Natural killer cell (primary cell): ENCODE data around the gene ZFYVE9. TPM values are rescaled to one million over a fixed set of nuclear protein-coding genes. Genes with fewer than 3 reads are reported as not detected.

ENCODE experiments used
- ATAC-seq, 3 donors: fragments of 150-1000 bp in 2 of 3; fragments of 200-7000 bp in 1 of 3; cut with Tn5 transposase; 1 replicate in 1 of 3; 2 replicates in 2 of 3; pipeline ENCODE4 v1.10.0; 2021; ENCODE audit warnings: mild to moderate bottlenecking in 2 of 3, moderate library complexity in 2 of 3
- DNase-seq, 2 donors: peaks; one replicate each; pipeline versions ENCODE4 v3.0.0 to v3.0.0-alpha.2; 2013 to 2021; ENCODE audit warnings: mixed read lengths in 1 of 2
- H3K27ac ChIP-seq: one replicate; pipeline ENCODE4 v1.5.1; 2013; ENCODE audit warnings: mild to moderate bottlenecking, low read length
- H3K27me3 ChIP-seq: one replicate; pipeline ENCODE4 v1.6.1; 2013; ENCODE audit warnings: low read length; ENCODE audit not compliant: control insufficient read depth, insufficient read depth
- H3K36me3 ChIP-seq: one replicate; pipeline ENCODE4 v1.6.1; 2013; ENCODE audit warnings: low read length; ENCODE audit not compliant: control insufficient read depth, insufficient read depth
- H3K4me1 ChIP-seq: one replicate; pipeline ENCODE4 v1.6.1; 2013; ENCODE audit warnings: low read length; ENCODE audit not compliant: control insufficient read depth, insufficient read depth
- H3K4me3 ChIP-seq: one replicate; pipeline ENCODE4 v1.5.1; 2013; ENCODE audit warnings: low read length
- H3K9me3 ChIP-seq: one replicate; pipeline ENCODE4 v1.6.1; 2013; ENCODE audit warnings: low read length; ENCODE audit not compliant: control insufficient read depth, insufficient read depth
- H3K27ac Mint-ChIP-seq, 2 donors: one replicate each; pipeline ENCODE4 v1.8.0; 2022; ENCODE audit warnings: mild to moderate bottlenecking in 2 of 2, mixed read lengths in 2 of 2, moderate library complexity in 1 of 2
- H3K27me3 Mint-ChIP-seq, 2 donors: one replicate each; pipeline ENCODE4 v1.8.0; 2022; ENCODE audit warnings: low read depth in 2 of 2, mixed read lengths in 2 of 2
- H3K36me3 Mint-ChIP-seq: one replicate; pipeline ENCODE4 v1.8.0; 2022; ENCODE audit warnings: mixed read lengths
- H3K4me1 Mint-ChIP-seq, 2 donors: one replicate each; pipeline ENCODE4 v1.8.0; 2022; ENCODE audit warnings: mixed read lengths in 2 of 2
- H3K4me3 Mint-ChIP-seq: one replicate; pipeline ENCODE4 v1.8.0; 2022; ENCODE audit warnings: mild to moderate bottlenecking, moderate library complexity, mixed read lengths
- H3K9me3 Mint-ChIP-seq, 2 donors: one replicate each; pipeline ENCODE4 v1.8.0; 2022; ENCODE audit warnings: mixed read lengths in 2 of 2
- CTCF ChIP-seq: fragments of 200-600 bp; IDR thresholded peaks from one replicate; pipeline ENCODE4 v1.8.0; 2022; ENCODE audit warnings: antibody characterized with exemption
- WGBS: methylation state at CpG from one replicate; pipeline ENCODE4 v1.1.7; 2013; ENCODE audit warnings: missing lambda C conversion rate; ENCODE audit not compliant: insufficient coverage; 5-methylcytosine and 5-hydroxymethylcytosine counted together
- intact Hi-C: fragments of 100-400 bp; cut with micrococcal nuclease; formaldehyde crosslinking; loops from one replicate; pipeline ENCODE4 v1.14.2; 2022
- total RNA-seq, 4 donors: library from RNA; stranded (reverse); fragments of 120-200 nt in 1 of 4; gene quantifications; one replicate each; pipeline versions ENCODE4 v1.2.3 to v1.2.4, GENCODE V29; 2013 to 2022

ZFYVE9 gene
- total RNA-seq, 3 donors from 2014 or later (not counting 1 experiment from before 2014, with no cell fraction given) = 1.1 to 2.3 (median 1.8) TPM

GRCh38 chr1:52216907-52217458, 75.1 kb downstream of the ZFYVE9 start:
- ATAC-seq (no peak), DNase-seq (no peak)
- Mint-ChIP-seq H3K4me1 (no peaks in the 10 kb centered on the region), H3K4me3 (no peak overlapping the region), H3K36me3 (peaks cover 12% of the 10 kb centered on the region), H3K9me3 (peaks cover 3 to 7% of the 10 kb centered on the region in 2 donors), H3K27ac (no peak overlapping the region), H3K27me3 (peaks cover 12 to 19% of the 10 kb centered on the region in 2 donors)
- WGBS = 94% methylated on average over 5 of the region's 5 CpGs
- H3K27ac ChIP-seq = no peak overlapping the region
- no peaks in the 10 kb centered on the region for H3K27me3 ChIP-seq
- H3K4me3 ChIP-seq = no peak overlapping the region
- peaks cover 17% of the 10 kb centered on the region for H3K9me3 ChIP-seq
- intact Hi-C loops = no loop called here
- H3K4me1 ChIP-seq = no peaks in the 10 kb centered on the region
- TF ChIP-seq CTCF = no peak
- no peaks in the 10 kb centered on the region for H3K36me3 ChIP-seq

DNA sequence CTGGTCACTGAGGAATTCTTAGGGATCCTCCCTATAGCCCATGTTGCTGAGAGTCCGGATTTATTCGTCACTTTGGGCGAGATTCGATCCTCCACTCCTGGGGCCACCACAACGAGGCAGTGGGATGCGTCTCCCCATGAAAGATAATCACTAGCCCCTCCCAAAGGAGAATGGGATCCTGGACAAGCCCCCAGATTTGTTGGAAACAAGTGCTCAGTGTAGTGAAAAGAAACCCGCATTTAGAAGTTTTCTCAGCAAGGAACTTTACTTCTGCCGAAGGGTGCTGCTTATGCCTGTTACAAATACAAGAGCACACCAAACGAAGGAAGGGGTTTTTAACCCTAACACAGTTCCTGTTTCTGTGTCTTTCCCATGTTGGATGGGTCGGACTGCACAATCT, 83.3 kb downstream of the ZFYVE9 start:
- ATAC-seq = no peak
- WGBS = 92% methylated on average over 10 of the region's 10 CpGs
- no peaks in the 10 kb centered on the region for H3K9me3 Mint-ChIP-seq

GRCh38 chr1:52229494-52229893, 87.6 kb downstream of the ZFYVE9 start:
- intact Hi-C loops = no loop called here
- DNase-seq = no peak

More for the DNA sequence above, 83.3 kb downstream of the ZFYVE9 start:
- H3K27me3 ChIP-seq = no peaks in the 10 kb centered on the region
- DNase-seq = no peak
- Mint-ChIP-seq H3K36me3 (no peaks in the 10 kb centered on the region), H3K27ac (no peak overlapping the region), H3K4me1 (no peaks in the 10 kb centered on the region), H3K4me3 (no peak overlapping the region), H3K27me3 (peaks cover 24 to 29% of the 10 kb centered on the region in 2 donors)
- intact Hi-C loops = no loop called here
- TF ChIP-seq CTCF = no peak
- H3K4me1 ChIP-seq = no peaks in the 10 kb centered on the region
- no peak overlapping the region for H3K4me3 ChIP-seq
- H3K27ac ChIP-seq = no peak overlapping the region
- no peaks in the 10 kb centered on the region for H3K36me3 ChIP-seq
- H3K9me3 ChIP-seq = peaks cover 11% of the 10 kb centered on the region

More at GRCh38 chr1:52229494-52229893, 87.6 kb downstream of the ZFYVE9 start:
- Mint-ChIP-seq H3K27ac (no peak overlapping the region), H3K36me3 (no peaks in the 10 kb centered on the region), H3K27me3 (peaks cover 7 to 21% of the 10 kb centered on the region in 2 donors), H3K9me3 (no peaks in the 10 kb centered on the region), H3K4me3 (no peak overlapping the region), H3K4me1 (no peaks in the 10 kb centered on the region)
- WGBS = 96% methylated on average over 2 of the region's 3 CpGs
- no peak for TF ChIP-seq CTCF
- H3K4me3 ChIP-seq = no peak overlapping the region
- no peaks in the 10 kb centered on the region for H3K4me1 ChIP-seq
- ATAC-seq = no peak
- no peaks in the 10 kb centered on the region for H3K27me3 ChIP-seq
- H3K9me3 ChIP-seq = peaks cover 9% of the 10 kb centered on the region
- H3K36me3 ChIP-seq = no peaks in the 10 kb centered on the region
- no peak overlapping the region for H3K27ac ChIP-seq
